ENCODE results near the gene QSOX2. TPM values are rescaled to one million over a fixed set of nuclear protein-coding genes. Genes with fewer than 3 reads are reported as not detected.

QSOX2 gene
- total RNA-seq, 1 donor from 2014 or later: 27.9 TPM

DNA sequence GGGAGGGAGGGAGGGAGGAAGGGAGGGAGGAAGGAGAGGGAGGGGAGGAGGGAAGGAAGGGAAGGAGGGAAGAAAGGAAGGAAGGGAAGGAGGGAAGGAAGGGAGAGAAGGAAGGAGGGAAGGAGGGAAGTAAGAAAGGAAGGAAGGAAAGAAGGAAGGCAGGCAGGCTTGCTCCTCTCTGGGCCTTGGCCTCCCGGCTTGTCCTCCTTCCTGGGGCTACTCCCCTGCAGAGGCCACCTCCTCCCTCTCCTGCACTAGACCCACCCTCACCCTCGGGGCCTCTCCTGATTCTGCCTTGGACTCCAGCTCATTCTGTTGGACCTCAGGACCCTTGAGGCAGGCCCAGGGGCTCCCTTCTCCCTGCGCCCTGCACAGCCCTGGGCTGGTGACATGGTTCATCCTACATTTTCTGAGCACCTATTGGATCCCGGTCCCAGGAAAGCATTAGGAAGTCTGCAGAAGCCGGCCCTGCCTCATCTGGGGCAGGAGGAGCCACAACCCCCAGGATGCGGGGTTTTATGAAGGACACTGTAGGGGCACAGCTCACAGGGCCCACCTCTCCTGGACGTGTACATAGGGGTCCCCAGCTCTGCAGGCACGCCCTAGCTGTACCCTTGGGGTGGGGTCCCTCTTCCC lies 63.7 kb downstream of the QSOX2 start:
- H3K27ac Mint-ChIP-seq: no peak overlapping the region

GRCh38 chr9:136180586-136180985 lies 65.0 kb downstream of the QSOX2 start:
- no peak overlapping the region for H3K4me3 Mint-ChIP-seq
- no peak overlapping the region for H3K27ac Mint-ChIP-seq
- H3K9me3 Mint-ChIP-seq: no peaks in the 10 kb centered on the region
- H3K4me1 Mint-ChIP-seq (ENCODE audit: low read depth): no peaks in the 10 kb centered on the region
- intact Hi-C loops (cut with micrococcal nuclease): no loop called here
- H3K27me3 Mint-ChIP-seq (ENCODE audit: insufficient read depth): peaks cover 5% of the 10 kb centered on the region
- H3K36me3 Mint-ChIP-seq (ENCODE audit: low read depth): no peaks in the 10 kb centered on the region
- no peak for DNase-seq (ENCODE audit: low spot score)

More for the DNA sequence above, 63.7 kb downstream of the QSOX2 start:
- intact Hi-C loops (cut with micrococcal nuclease): no loop called here
- Mint-ChIP-seq H3K36me3 (ENCODE audit: low read depth) (no peaks in the 10 kb centered on the region), H3K9me3 (no peaks in the 10 kb centered on the region), H3K4me1 (ENCODE audit: low read depth) (no peaks in the 10 kb centered on the region), H3K4me3 (no peak overlapping the region), H3K27me3 (ENCODE audit: insufficient read depth) (peaks cover 5% of the 10 kb centered on the region)
- DNase-seq (ENCODE audit: low spot score): no peak

DNA sequence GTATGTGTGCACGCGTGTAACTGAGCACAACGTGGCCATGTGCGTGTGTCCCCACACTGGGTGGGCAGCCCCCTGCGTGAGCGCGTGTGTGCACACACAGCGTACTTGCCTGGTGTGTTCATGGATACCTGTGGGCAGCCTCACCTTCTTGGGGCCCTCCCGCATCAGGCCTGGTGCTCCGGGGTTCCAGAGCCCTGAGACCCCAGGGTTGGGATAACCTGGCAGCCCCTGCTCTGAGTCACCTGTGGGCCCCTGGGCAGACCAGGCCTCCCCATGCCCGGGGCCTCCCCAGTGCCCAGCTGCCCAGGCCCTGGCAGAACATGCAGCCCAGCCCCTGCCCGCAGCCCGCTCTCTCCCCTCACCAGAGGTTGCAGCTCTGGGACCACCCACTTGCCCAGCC lies 65.9 kb downstream of the QSOX2 start:
- Mint-ChIP-seq H3K4me3 (no peak overlapping the region), H3K27ac (no peak overlapping the region), H3K4me1 (ENCODE audit: low read depth) (no peaks in the 10 kb centered on the region), H3K27me3 (ENCODE audit: insufficient read depth) (peaks cover 1% of the 10 kb centered on the region), H3K9me3 (no peaks in the 10 kb centered on the region), H3K36me3 (ENCODE audit: low read depth) (no peaks in the 10 kb centered on the region)
- intact Hi-C loops (cut with micrococcal nuclease): no loop called here
- no peak for DNase-seq (ENCODE audit: low spot score)

- no peaks in the 10 kb centered on the region for H3K4me1 Mint-ChIP-seq (ENCODE audit: low read depth)
- no peaks in the 10 kb centered on the region for H3K9me3 Mint-ChIP-seq
- no peaks in the 10 kb centered on the region for H3K36me3 Mint-ChIP-seq (ENCODE audit: low read depth)
- peaks cover 1% of the 10 kb centered on the region for H3K27me3 Mint-ChIP-seq (ENCODE audit: insufficient read depth)
- no peak overlapping the region for H3K27ac Mint-ChIP-seq
- intact Hi-C loops (cut with micrococcal nuclease): no loop called here
- H3K4me3 Mint-ChIP-seq: no peak overlapping the region
- DNase-seq (ENCODE audit: low spot score): no peak
These were observed 66.5 kb downstream of the QSOX2 start for GRCh38 chr9:136179101-136179616.

DNA sequence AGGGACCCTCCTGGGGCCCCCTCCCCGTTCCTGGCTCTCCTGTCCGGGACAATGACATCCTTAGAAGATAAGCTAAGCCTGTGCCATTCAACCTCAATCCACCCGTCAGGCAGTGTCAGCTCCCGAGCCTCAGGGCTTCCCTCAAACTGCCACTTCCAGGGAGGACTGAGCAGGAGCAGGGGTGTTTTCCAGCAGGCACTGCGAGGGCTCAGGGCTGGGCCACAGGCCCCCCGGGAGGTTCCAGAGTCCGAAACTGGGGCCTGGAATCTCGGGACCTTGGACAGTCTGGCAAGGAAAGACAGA lies 66.9 kb downstream of the QSOX2 start:
- intact Hi-C loops (cut with micrococcal nuclease): no loop called here

GRCh38 chr9:136178061-136178772 lies 67.4 kb downstream of the QSOX2 start:
- H3K27me3 Mint-ChIP-seq (ENCODE audit: insufficient read depth): peaks cover 2% of the 10 kb centered on the region
- H3K4me1 Mint-ChIP-seq (ENCODE audit: low read depth): no peaks in the 10 kb centered on the region
- intact Hi-C loops (cut with micrococcal nuclease): no loop called here
- no peak overlapping the region for H3K4me3 Mint-ChIP-seq
- H3K36me3 Mint-ChIP-seq (ENCODE audit: low read depth): no peaks in the 10 kb centered on the region
- no peak overlapping the region for H3K27ac Mint-ChIP-seq
- no peak for DNase-seq (ENCODE audit: low spot score)
- H3K9me3 Mint-ChIP-seq: no peaks in the 10 kb centered on the region

More for the DNA sequence above, 66.9 kb downstream of the QSOX2 start:
- no peak overlapping the region for H3K27ac Mint-ChIP-seq
- no peak overlapping the region for H3K4me3 Mint-ChIP-seq
- H3K4me1 Mint-ChIP-seq (ENCODE audit: low read depth): no peaks in the 10 kb centered on the region
- no peaks in the 10 kb centered on the region for H3K36me3 Mint-ChIP-seq (ENCODE audit: low read depth)
- H3K9me3 Mint-ChIP-seq: no peaks in the 10 kb centered on the region
- no peak for DNase-seq (ENCODE audit: low spot score)
- H3K27me3 Mint-ChIP-seq (ENCODE audit: insufficient read depth): peaks cover 1% of the 10 kb centered on the region

GRCh38 chr9:136177224-136177623 lies 68.4 kb downstream of the QSOX2 start:
- Mint-ChIP-seq H3K4me3 (no peak overlapping the region), H3K27ac (no peak overlapping the region), H3K27me3 (ENCODE audit: insufficient read depth) (peaks cover 4% of the 10 kb centered on the region), H3K9me3 (no peaks in the 10 kb centered on the region), H3K4me1 (ENCODE audit: low read depth) (no peaks in the 10 kb centered on the region), H3K36me3 (ENCODE audit: low read depth) (no peaks in the 10 kb centered on the region)
- intact Hi-C loops (cut with micrococcal nuclease): no loop called here
- DNase-seq (ENCODE audit: low spot score): no peak

GRCh38 chr9:136175616-136176197 lies 69.9 kb downstream of the QSOX2 start:
- no peaks in the 10 kb centered on the region for H3K9me3 Mint-ChIP-seq
- H3K4me1 Mint-ChIP-seq (ENCODE audit: low read depth): no peaks in the 10 kb centered on the region
- peaks cover 5% of the 10 kb centered on the region for H3K27me3 Mint-ChIP-seq (ENCODE audit: insufficient read depth)
- no peaks in the 10 kb centered on the region for H3K36me3 Mint-ChIP-seq (ENCODE audit: low read depth)
- H3K4me3 Mint-ChIP-seq: no peak overlapping the region
- no peak for DNase-seq (ENCODE audit: low spot score)
- no peak overlapping the region for H3K27ac Mint-ChIP-seq
- intact Hi-C loops (cut with micrococcal nuclease): no loop called here

DNA sequence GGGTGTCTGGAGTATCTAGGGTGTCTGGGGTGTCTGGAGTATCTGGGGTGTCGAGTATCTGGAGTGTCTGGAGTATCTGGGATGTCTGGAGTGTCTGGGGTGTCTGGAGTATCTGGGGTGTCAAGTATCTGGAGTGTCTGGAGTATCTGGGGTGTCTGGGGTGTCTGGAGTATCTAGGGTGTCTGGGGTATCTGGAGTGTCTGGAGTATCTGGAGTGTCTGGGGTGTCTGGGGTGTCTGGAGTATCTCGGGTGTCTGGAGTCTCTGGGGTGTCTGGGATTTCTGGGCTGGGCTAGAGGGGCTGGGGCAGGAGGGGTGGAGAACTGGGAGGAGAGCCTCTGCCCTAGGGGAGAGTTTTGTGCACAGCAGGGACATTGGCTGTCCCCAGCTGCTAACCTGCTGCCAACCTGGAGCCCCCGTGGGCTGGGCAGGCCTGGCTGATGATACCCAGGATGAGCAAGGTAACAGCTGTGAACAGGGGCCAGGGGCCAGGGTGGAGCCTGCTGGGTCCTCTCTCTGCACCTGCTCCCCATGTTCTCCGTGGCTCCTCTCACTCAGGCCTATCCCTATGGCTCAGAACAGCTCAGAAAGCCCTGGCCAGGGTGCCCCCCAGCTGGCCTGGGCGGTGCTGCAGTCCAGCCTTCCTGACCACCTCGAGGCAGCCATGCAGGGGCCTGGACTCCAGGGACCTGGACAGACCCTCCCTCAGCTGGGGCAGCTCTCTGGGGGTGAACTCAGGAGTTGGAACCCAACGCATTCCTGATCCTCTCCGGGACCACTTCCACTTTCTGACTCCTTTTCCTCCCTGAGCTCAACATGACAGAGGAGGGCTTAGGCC lies 70.6 kb downstream of the QSOX2 start:
- intact Hi-C loops (cut with micrococcal nuclease): loop anchor here (5.0 kb wide), 1 partner anchor 92 kb away; no protein-coding TSS in a partner anchor
- Mint-ChIP-seq H3K27me3 (ENCODE audit: insufficient read depth) (peaks cover 5% of the 10 kb centered on the region), H3K27ac (no peak overlapping the region), H3K4me1 (ENCODE audit: low read depth) (no peaks in the 10 kb centered on the region), H3K4me3 (no peak overlapping the region), H3K36me3 (ENCODE audit: low read depth) (no peaks in the 10 kb centered on the region), H3K9me3 (no peaks in the 10 kb centered on the region)
- DNase-seq (ENCODE audit: low spot score): no peak

- DNase-seq (ENCODE audit: low spot score): no peak
- H3K27me3 Mint-ChIP-seq (ENCODE audit: insufficient read depth): peaks cover 5% of the 10 kb centered on the region
- H3K27ac Mint-ChIP-seq: no peak overlapping the region
- H3K36me3 Mint-ChIP-seq (ENCODE audit: low read depth): no peaks in the 10 kb centered on the region
- no peak overlapping the region for H3K4me3 Mint-ChIP-seq
- intact Hi-C loops (cut with micrococcal nuclease): loop anchor here (5.0 kb wide), 1 partner anchor 94 kb away; no protein-coding TSS in a partner anchor
- no peaks in the 10 kb centered on the region for H3K4me1 Mint-ChIP-seq (ENCODE audit: low read depth)
- H3K9me3 Mint-ChIP-seq: no peaks in the 10 kb centered on the region
These were observed 71.8 kb downstream of the QSOX2 start for GRCh38 chr9:136173648-136174290.

DNA sequence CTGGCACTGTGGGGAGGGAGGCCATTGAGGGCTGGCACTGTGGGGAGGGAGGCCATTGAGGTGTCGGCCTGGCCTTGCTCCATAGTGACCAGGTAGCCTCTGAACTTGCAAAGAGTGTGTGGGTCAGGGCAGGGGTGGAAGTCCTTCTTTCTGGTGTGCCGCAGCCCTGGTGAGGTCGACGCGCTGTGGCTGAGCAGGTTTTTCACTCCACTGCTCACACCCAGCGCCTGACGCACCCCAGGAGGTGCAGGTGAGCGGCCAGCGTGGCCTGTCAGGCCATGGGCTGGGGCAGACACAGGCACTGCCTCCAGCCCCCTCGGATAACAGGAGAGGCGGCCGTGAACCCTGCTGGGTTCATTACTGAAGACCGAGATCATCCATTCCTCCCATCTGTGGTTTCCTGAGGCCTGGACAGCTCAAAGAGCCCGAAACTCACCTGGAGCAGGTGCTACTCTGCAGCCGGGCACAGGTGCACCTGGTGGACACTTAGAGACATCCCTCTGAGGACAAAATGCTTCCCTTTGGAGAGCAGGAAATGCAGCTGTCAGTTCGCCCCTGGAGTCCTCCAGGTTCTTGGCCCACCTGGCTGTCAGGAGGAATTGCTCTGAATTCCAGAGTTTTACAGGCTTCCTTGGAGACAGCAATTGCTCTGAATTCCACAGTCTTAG lies 73.1 kb downstream of the QSOX2 start:
- H3K4me3 Mint-ChIP-seq: no peak overlapping the region
- no peak for DNase-seq (ENCODE audit: low spot score)
- H3K27me3 Mint-ChIP-seq (ENCODE audit: insufficient read depth): peaks cover 5% of the 10 kb centered on the region
- no peaks in the 10 kb centered on the region for H3K36me3 Mint-ChIP-seq (ENCODE audit: low read depth)
- H3K27ac Mint-ChIP-seq: no peak overlapping the region
- intact Hi-C loops (cut with micrococcal nuclease): loop anchor here (5.0 kb wide), 1 partner anchor 95 kb away; no protein-coding TSS in a partner anchor
- no peaks in the 10 kb centered on the region for H3K4me1 Mint-ChIP-seq (ENCODE audit: low read depth)
- H3K9me3 Mint-ChIP-seq: no peaks in the 10 kb centered on the region
